Psoas muscle (tissue), 7 donors: Measurements from ENCODE around the gene STYXL2. TPM values are rescaled to one million over a fixed set of nuclear protein-coding genes. Genes with fewer than 3 reads are reported as not detected.

Source experiments
- polyA plus RNA-seq, 3 donors: library from polyadenylated mRNA; stranded (reverse); fragments of 200-250 nt; gene quantifications; one replicate each; pipeline ENCODE4 v1.2.3, GENCODE V29; 2013
- total RNA-seq, 4 donors: library from RNA; stranded (reverse); fragmentation: NEBNext Ultra II Directional in 2 of 4; extraction: Animal tissue kit (Norgen Biotek cat#: 25700) in 2 of 4; gene quantifications; one replicate each; pipeline versions ENCODE4 v1.2.1 to v1.2.4, GENCODE V29; 2021 to 2023
- donor health status: healthy with polysubstance abuse.
- donor health status: DM: no; HTN: no; CAD: no; lungs with moderate emphysema.
- donor health status: Bipolar disorder and iron deficiency.
- donor health status: healthy.
- donor health status: DM: no; HTN: no; CAD: no.
- donor health status: DM: no; HTN: no; CAD: no.
- donor health status: DM: yes; HTN: yes; CAD: no.

Gene STYXL2
- total and polyA plus RNA-seq, 7 donors: 15.2 to 205 (median 134) TPM

Other genes with a start within 250 kb of the STYXL2 start
- gene TADA1, start 217.8 kb upstream of the STYXL2 start, total RNA-seq: 1 to 10 TPM; 8.3 to 9.9 (median 8.9) TPM
- gene TADA1, start 217.8 kb upstream of the STYXL2 start, polyA plus RNA-seq: 1 to 10 TPM; 7.3 to 7.6 (median 7.4) TPM
- gene ILDR2, start 118.5 kb upstream of the STYXL2 start, total RNA-seq: under 1 TPM; 0.11 to 0.30 (median 0.17) TPM
- gene ILDR2, start 118.5 kb upstream of the STYXL2 start, polyA plus RNA-seq: under 1 TPM; 0.01 to 0.12 (median 0.03) TPM
- gene MAEL, start 104.8 kb upstream of the STYXL2 start, total RNA-seq: not detected
- under 1 TPM in 1 of 3 donors, not detected in 2; 0.04 TPM for gene MAEL, start 104.8 kb upstream of the STYXL2 start, polyA plus RNA-seq
- gene GPA33, start 3.7 kb upstream of the STYXL2 start, total RNA-seq: 1 to 10 TPM in 1 of 4 donors, under 1 TPM in 2, not detected in 1; 0.12 to 2.2 (median 0.27) TPM
- under 1 TPM in 2 of 3 donors, not detected in 1; 0.06 to 0.10 TPM for gene GPA33, start 3.7 kb upstream of the STYXL2 start, polyA plus RNA-seq
- gene POU2F1, start 126.8 kb downstream of the STYXL2 start, total RNA-seq: 1 to 10 TPM; 6.3 to 9.0 (median 6.6) TPM
- gene POU2F1, start 126.8 kb downstream of the STYXL2 start, polyA plus RNA-seq: 1 to 10 TPM in 2 of 3 donors, under 1 TPM in 1; 0.83 to 3.5 (median 1.3) TPM